Embryonic facial prominence (tissue), 1 donor: Measurements from ENCODE around the gene RAMAC.
A peak's percentile ranks its signal among the peaks of the same experiment; 100 is the strongest.
"Not testable (repeated sequence)": the region's sequence is repeated elsewhere in the genome, so short reads cannot be mapped to it uniquely, and the experiment has no call there.

Source experiments
- DNase-seq: peaks from one replicate; pipeline ENCODE4 v3.0.0-alpha.2; 2016; ENCODE audit errors: extremely low spot score

The RAMAC gene

DNA sequence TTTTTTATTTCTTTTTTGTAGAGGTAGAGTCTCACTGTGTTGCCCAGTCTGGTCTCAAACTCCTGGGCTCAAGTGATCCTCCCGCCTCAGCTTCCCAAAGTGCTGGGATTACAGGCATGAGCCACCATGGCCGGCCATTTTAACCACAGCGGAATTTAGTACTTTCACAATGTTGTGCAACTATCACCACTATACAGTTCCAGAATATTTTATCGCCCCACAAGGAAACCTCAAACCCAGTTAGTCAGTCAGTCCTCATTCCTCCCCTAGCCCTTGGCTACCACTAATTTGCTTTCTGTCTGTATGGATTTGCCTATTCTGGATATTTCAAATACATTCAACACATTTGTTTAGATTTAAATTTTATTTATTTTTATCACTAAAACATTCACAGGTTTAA is 17.9 kb upstream of the RAMAC start:
- no peak for DNase-seq

GRCh38 chr15:82969353-82969752 is 16.7 kb upstream of the RAMAC start:
- DNase-seq = no peak

DNA sequence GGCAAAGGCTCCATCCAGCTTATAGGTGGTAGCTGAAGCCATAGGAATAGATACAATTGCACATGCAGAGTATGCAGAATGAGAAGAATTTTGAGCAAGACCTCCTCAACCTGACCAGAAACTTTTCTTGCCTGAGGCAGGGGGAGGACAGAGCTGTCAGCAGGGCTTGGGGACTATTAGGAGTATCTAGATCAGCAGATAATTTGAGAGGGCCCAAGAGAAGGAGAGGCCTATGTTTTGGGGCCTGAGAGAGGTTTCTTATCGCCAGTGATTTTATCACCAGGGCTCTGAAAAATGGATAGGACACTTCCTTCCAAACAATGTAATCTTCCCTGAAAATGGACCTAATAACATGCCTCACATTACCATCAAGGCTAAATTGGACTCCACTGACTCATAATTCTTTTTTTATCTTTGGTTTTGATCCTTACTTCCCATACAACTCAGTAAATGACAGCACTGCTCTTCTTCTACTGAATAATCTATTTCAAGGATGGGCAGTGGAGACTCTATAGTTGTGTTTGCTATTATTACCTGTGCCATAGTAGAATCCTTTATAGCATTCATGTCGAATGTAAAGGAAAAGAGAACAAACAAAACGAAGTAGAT is 15.8 kb upstream of the RAMAC start:
- no peak for DNase-seq

GRCh38 chr15:82970696-82971095 is 15.3 kb upstream of the RAMAC start:
- no peak for DNase-seq

GRCh38 chr15:82971218-82971984 is 14.6 kb upstream of the RAMAC start:
- no peak for DNase-seq

DNA sequence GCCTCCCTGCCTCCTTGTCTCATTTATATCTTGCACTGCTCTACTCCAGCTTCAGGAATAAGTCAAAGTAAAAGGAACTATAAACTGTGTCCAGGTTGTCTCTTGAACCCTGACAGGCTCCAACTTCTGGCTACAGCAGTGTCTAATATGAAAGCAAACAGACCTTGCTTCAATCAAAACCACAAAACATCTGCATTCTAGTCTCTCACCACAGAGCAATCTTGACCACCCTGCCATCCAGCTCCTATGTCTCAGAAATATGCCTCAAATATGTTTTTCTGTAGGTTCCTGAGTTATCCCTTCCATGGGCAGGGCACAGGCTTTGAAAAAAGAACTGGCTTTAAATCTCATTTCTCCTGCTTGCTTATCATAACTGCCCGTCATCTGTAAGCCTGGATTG is 13.0 kb upstream of the RAMAC start:
- no peak for DNase-seq

DNA sequence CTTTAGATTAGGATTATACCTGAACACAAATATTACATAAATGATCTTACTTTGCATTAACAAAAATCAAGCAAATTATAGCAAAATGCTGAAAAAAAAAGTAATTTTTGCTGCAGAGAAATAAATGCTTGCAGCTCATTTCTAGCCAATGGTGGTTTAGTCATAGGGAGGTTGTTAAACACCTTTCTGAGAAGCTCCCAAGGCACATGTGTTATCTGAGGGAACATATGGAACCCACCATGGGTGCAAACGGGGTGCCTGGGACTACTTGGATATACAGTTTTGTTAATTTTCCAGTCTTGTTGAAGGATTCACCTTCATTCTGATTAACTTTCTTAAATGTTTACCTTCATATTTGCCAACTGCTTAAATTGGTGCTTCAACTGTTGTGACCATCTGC is 8.9 kb upstream of the RAMAC start:
- no peak for DNase-seq

DNA sequence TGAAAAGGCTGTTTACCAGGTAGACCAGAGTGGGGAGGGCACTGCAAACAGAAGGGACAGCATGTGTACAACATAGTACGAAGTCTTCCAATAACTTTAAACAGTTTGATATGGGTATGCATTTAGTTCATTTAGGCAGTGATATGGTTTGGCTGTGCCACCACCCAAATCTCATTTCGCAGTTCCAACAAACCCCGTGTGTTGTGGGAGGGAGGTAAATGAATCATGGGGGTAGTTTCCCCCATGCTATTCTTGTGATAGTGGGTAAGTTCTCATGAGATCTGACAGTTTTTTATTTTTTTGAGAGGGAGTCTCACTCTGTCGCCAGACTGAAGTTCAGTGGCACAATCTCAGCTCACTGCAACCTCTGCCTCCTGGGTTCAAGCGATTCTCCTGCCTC is 7.6 kb upstream of the RAMAC start:
- DNase-seq = no peak

- no peak for DNase-seq
Measured at GRCh38 chr15:82979726-82980125, 6.3 kb upstream of the RAMAC start.

GRCh38 chr15:82980981-82981380 is 5.0 kb upstream of the RAMAC start:
- DNase-seq = no peak

- no peak for DNase-seq
Measured at GRCh38 chr15:82986442-82986780, 401 bp downstream of the RAMAC start.

GRCh38 chr15:82992436-82992998 is 6.5 kb downstream of the RAMAC start:
- no peak for DNase-seq

DNA sequence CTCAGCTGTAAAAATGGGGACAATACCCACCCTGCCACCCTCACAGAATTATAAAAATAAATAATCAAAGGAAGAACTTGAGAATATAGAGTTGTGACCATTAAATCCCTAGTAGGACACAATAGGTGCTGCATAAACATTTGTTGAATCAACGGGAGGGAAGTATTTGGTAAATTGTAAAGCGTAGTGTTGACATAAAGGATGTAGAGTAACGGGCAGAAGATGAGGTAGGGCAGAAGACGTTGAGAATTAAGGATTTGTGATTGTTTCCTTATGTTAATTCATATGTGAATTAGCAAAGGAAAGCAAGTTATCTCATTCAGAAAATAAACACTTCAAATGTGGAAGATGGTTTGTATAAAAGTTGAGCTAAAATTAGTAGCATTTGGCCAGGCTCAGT is 7.1 kb downstream of the RAMAC start:
- no peak for DNase-seq

DNA sequence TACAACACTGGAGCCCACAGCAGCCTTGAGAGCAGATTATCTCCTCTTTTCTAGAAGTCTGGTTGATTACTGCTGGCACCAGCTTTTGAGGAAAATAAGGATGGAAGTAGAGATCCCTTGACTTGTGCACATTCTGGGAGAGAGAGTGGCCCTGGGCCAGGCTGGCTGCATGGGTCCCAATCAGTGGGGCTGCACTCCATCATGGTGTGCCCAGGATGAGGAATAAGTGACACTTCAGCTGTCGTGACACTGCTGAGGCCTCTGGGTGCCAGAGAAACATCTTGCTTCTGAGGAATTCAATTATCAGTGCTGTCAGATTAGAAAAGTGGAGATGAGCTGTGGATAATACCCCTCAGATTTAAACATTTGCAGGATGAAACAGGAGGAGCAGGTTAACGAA is 9.1 kb downstream of the RAMAC start:
- no peak for DNase-seq

- no peak for DNase-seq
Measured at GRCh38 chr15:82995938-82996337, 9.9 kb downstream of the RAMAC start.

DNA sequence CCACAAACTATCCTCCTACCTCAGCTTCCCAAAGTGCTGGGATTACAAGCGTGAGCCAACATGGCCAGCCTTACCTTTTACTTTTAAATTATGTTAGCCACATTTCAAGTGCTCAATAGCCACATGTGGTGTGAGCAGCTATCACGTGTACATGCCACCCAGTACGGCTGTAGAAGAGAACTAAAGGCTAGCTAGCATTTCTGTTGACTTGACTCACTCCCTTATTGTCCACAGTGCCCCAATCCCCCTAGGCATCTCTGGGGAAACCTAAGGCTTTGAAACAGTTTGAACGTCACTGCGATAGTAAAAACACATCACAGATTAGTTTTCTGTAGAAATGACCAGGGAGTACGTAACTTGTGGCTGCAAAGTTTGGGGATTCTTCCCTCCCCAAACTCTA is 13.4 kb downstream of the RAMAC start:
- no peak for DNase-seq

GRCh38 chr15:82999905-83000671 is 14.1 kb downstream of the RAMAC start:
- peak; percentile 10 for DNase-seq

DNA sequence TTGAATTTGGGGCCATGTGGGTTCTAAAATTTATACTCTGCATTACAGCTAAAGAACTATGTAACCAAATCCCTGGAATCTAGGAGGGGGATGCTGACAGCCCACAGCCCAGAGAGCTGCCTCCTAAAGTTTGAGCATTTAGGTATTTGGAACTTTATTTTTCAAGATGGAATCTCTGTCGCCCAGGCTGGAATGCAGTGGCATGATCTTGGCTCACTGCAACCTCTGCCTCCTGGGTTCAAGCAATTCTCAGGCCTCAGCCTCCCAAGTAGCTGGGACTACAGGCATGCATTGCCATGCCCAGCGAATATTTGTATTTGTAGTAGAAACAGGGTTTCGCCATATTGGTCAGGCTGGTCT is 14.6 kb downstream of the RAMAC start:
- not testable (repeated sequence) for DNase-seq

DNA sequence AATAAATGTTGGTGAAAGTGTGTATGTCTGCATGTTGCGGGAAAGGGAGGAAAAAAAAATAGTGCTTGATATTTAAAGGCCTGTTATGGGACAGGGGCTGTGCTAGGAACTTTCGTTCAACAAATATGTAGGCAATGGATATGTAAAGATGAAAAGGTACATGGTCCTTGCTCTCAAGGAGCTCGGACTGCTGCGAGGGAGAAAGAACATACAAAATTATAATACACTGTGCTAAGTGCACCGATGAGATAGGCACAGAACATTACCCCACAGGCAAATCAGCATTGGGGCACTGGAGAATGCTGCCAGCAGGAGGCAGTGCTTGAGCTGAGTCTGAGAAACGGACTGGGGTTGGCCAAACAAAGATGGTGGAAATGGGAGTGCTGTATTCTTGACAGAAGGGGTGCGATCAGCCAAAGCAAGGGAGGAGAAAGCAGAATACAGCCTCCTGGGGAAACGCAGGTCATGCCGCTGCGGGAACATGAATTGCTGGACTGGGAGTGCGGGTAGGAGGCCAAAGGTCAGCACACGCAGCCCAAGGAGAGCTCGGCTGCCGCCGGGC is 24.8 kb downstream of the RAMAC start:
- peak; percentile 33 for DNase-seq

DNA sequence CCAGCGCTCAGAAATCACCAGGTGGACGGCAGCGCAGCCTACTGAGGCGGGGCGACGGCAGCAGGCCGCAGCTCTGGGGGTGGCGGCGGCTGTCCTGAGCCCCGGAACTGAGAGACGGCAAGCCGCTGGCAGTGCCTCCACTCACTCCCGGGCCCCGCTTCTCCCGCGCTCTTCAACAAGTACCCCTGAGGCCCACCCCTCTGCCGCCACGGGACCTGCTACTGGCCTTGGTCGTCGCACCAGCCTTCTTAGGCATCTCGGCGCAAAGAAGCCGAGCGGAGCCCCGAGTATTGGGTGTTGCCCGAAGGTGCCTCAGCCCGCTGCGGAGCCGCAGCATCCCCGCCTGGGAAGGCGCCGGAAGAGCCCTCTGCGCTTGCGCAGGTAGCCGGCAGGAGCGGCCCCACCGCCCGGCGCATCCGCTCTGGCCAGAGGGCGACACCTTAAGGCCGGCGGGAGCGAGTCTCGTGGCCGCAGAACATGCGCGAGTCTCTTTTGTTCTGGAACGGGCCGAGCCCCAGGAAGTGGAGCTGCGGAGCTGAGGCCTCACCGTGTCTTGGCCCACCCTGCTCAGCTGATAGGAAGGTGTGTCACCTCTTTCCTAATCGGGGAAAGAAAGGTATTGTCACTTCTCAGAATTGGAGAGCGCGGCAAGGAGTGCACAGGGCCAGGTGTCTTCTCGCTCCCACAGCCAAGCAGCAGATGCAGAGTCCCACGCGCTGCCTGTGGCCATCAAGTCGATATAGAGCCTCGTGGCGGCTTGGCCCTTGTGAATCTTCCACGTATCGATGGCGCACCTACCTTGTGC is 25.5 kb downstream of the RAMAC start, which contains the start of gene C15orf40:
Gene C15orf40, minus strand, starts transcription at position 369 of the 805 bp plus-strand sequence. Its CDS starts 32 bp downstream, at position 337.
- peak; percentile 63 for DNase-seq

DNA sequence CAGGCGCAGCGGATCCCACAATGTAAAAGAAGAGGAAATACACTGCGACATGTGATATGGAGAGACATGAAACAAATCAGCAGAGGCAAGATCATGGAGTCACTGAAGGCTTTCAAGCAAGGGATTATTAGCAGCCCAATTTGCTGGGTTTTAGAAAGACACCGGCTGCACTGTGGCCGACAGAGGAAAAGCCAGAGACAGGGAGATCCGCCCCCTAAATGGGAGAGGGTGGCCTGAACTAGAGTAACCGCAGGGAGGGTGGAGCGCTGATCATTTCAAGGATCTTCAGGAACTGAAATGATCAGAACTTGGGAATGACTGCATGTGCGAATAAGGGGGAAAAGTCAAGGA is 26.0 kb downstream of the RAMAC start:
- DNase-seq = no peak

GRCh38 chr15:83012636-83013035 is 26.6 kb downstream of the RAMAC start:
- no peak for DNase-seq
